Measurements from ENCODE around the gene MAPK7. TPM values are rescaled to one million over a fixed set of nuclear protein-coding genes. Genes with fewer than 3 reads are reported as not detected.

MAPK7 gene
- total RNA-seq, result 10 to 100 TPM in 1 of 2 experiments, 1 to 10 TPM in 1; 8.7 to 10.7 TPM

DNA sequence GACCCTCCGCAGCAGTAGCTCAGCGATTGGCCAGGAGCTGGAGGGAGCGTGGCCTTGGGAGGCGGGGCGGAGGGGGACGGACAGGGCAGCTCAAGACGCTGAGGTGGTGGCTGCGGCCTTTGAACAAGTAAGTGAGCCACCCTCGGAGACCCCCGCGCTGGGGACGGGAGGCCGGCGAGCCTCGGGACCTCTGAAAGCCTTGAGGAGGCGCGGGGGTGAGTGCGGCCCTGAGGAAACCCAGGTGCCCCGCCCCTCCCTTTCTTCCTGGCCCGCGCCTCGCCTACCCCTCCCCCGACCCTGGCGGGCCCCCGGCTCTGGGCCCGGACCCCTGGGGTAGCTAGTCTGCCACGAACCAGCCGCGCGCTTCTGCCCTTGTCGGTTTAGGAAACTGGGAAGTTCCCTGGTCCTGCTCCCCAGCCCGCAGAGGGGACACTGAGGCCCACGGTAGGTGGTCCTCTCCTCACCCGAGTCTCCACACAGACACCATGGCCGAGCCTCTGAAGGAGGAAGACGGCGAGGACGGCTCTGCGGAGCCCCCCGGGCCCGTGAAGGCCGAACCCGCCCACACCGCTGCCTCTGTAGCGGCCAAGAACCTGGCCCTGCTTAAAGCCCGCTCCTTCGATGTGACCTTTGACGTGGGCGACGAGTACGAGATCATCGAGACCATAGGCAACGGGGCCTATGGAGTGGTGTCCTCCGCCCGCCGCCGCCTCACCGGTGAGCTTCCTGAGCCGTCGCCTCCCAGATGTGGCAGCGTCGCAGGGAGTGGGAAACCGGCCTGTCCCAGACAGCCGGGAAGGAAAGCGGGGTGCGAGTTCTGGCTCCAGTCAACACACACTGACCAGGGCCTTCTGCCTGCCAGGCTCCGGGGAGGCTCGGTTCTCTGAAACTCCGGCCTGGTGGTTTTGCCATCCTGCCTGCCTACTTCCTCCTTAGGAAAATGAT, at the start of gene MAPK7:
Gene MAPK7 (plus strand): TSS at position 83 of the 945 bp plus-strand sequence. CDS start 403 bp downstream, at position 486.
- Mint-ChIP-seq H3K27ac (peak within 1 kb of the TSS; percentile 97), H3K27me3 (ENCODE audit: low read depth) (no peaks in the 10 kb centered on the region), H3K4me1 (ENCODE audit: low read depth) (peaks cover 8% of the 10 kb centered on the region), H3K4me3 (peak within 1 kb of the TSS; percentile 99), H3K9me3 (no peaks in the 10 kb centered on the region), H3K36me3 (ENCODE audit: low read depth) (peaks cover 13% of the 10 kb centered on the region)
- intact Hi-C loops (cut with micrococcal nuclease), result loop anchor here (1.0 to 5.0 kb wide), 6 partner anchors 16 to 1556 kb away; partner anchors contain the start of genes ALDH3A2 and B9D1
- DNase-seq, result no peak
- CTCF ChIA-PET, result interaction anchor here (0.9 to 4.6 kb wide), 7 partner anchors 10 to 384 kb away, joined by 3 to 46 read pairs (median 5); partner anchors contain the start of gene B9D1

DNA sequence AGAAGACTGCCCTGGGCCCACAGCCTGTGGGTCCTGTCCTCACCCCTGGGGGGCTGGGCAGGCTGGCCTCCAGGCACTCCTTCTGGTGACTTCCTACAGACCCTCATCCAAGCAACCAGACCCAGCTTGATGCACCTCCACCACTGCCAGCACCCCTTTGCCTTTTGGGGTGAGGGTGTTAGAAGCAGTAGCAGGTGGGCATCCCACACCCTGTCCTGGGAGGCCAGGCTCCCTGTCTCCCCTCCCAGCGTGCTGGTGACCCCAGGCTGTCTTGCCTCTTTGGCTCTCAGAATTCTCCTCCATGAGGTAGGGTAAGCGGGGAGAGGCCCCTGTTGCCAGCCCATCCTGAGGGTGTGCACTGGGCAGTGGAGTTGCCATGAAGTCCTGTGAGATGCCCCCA, 49.2 kb upstream of the MAPK7 start:
- Mint-ChIP-seq H3K4me1 (ENCODE audit: low read depth) (peaks cover 6% of the 10 kb centered on the region), H3K4me3 (no peak overlapping the region), H3K27ac (no peak overlapping the region), H3K27me3 (ENCODE audit: low read depth) (no peaks in the 10 kb centered on the region), H3K36me3 (ENCODE audit: low read depth) (no peaks in the 10 kb centered on the region), H3K9me3 (peaks cover 8% of the 10 kb centered on the region)
- intact Hi-C loops (cut with micrococcal nuclease), result no loop called here
- DNase-seq, result no peak
- CTCF ChIA-PET, result interaction anchor here (0.5 kb wide), 1 partner anchor 26 kb away, joined by 5 read pairs; no protein-coding TSS in a partner anchor

DNA sequence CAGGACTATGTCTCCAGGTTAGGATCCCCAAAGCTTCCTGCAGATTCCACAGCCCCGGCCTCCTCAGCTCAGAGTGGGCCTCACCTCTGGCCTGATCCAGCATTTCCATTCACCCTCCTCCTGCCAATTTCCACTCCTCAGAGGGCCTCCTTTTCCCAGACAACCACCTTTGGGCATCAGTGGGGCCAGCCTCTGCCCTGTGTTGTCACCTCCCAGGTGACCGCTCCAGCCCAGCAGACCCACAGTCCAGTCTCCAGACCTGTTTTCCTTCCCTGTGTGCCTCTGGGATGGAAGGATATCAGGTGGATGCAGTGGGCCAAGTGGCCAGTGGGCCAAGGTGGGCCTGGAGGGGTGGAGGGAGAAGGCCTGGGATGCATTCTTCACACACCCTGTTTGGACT, 48.5 kb upstream of the MAPK7 start:
- Mint-ChIP-seq H3K4me1 (ENCODE audit: low read depth) (peaks cover 6% of the 10 kb centered on the region), H3K27ac (no peak overlapping the region), H3K4me3 (no peak overlapping the region), H3K9me3 (peaks cover 8% of the 10 kb centered on the region), H3K36me3 (ENCODE audit: low read depth) (no peaks in the 10 kb centered on the region), H3K27me3 (ENCODE audit: low read depth) (no peaks in the 10 kb centered on the region)
- intact Hi-C loops (cut with micrococcal nuclease), result no loop called here
- CTCF ChIA-PET, result no interaction called here
- DNase-seq, result no peak

DNA sequence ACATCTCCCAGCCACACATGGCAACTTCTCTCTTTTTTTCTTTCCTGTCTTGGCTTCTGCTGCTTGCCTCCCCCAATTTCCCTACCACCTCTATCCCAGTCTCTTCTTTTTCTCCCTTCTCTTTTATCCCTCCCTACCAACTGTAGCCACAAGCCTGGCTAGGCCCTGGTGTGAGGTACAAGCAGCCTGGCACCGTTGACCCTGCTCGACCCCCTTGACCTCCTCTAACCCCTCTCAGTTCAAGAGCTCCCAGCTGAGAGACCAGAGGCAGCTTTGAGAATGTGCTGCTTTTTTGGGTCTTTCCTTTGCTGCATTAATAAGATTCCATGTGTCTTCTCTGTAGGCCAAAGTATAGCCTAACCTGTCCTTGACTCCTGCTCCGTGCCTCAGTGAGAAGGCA, 48.0 kb upstream of the MAPK7 start:
- intact Hi-C loops (cut with micrococcal nuclease), result no loop called here
- peaks cover 5% of the 10 kb centered on the region for H3K9me3 Mint-ChIP-seq
- no peaks in the 10 kb centered on the region for H3K36me3 Mint-ChIP-seq (ENCODE audit: low read depth)
- H3K27ac Mint-ChIP-seq, result no peak overlapping the region
- CTCF ChIA-PET, result no interaction called here
- DNase-seq, result no peak
- no peak overlapping the region for H3K4me3 Mint-ChIP-seq
- H3K4me1 Mint-ChIP-seq (ENCODE audit: low read depth), result peaks cover 6% of the 10 kb centered on the region
- H3K27me3 Mint-ChIP-seq (ENCODE audit: low read depth), result no peaks in the 10 kb centered on the region

DNA sequence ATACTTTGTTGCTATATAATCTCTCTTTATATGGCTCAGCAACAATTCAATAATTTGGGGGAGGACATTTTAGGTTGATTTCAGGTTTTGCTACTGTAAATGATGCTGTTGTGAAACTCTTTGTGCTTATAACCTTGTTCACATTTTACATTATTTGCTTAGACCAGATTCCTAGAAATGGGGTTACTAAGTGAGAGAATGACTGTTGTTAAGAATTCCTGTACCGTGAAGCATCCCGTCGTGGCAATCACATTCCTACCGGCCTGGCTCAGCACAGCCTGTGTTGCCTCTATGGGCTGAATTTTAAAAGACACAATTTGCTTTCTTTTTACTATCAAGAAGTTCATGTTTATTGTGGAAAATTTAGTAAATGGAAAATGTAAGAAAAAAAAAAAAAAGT, 47.2 kb upstream of the MAPK7 start:
- peaks cover 3% of the 10 kb centered on the region for H3K27me3 Mint-ChIP-seq (ENCODE audit: low read depth)
- no peaks in the 10 kb centered on the region for H3K36me3 Mint-ChIP-seq (ENCODE audit: low read depth)
- DNase-seq, result no peak
- H3K27ac Mint-ChIP-seq, result no peak overlapping the region
- H3K9me3 Mint-ChIP-seq, result no peaks in the 10 kb centered on the region
- peaks cover 6% of the 10 kb centered on the region for H3K4me1 Mint-ChIP-seq (ENCODE audit: low read depth)
- intact Hi-C loops (cut with micrococcal nuclease), result no loop called here
- H3K4me3 Mint-ChIP-seq, result no peak overlapping the region
- CTCF ChIA-PET, result no interaction called here

DNA sequence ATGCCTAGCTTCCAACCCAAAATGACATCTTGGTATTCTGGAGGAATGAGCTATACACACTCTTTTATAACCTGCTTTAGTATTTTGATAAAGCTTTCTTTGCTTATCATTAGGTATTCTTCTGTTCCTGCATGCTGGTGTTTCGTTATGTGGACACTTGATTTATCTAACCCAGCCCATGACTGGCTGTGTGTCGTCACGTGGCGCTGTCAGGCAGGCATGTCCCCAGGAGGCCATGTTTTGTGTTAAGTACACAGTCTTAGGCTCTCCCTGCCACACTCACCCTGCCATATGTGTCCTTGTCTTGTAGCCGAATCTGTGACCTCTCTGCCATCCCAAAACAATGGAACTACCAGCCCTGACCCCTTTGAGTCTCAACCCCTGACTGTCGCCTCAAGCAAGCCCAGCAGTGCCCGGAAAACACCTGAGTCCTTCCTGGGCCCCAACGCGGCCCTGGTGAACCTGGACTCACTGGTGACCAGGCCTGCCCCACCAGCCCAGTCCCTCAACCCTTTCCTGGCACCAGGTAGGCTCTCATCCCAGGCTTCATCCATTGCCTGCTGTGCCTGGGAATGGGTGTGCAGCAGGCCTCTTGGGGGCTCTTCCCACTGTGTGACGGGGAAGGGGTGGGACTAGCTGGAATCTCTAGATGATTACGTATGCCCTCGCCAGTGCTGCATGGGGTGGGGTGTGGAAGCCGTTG, 46.6 kb upstream of the MAPK7 start:
- H3K27ac Mint-ChIP-seq, result no peak overlapping the region
- H3K4me1 Mint-ChIP-seq (ENCODE audit: low read depth), result peaks cover 6% of the 10 kb centered on the region
- intact Hi-C loops (cut with micrococcal nuclease), result no loop called here
- H3K9me3 Mint-ChIP-seq, result no peaks in the 10 kb centered on the region
- H3K4me3 Mint-ChIP-seq, result no peak overlapping the region
- CTCF ChIA-PET, result interaction anchor here (1.5 kb wide), 1 partner anchor 12 kb away, joined by 3 read pairs; no protein-coding TSS in a partner anchor
- DNase-seq, result no peak
- no peaks in the 10 kb centered on the region for H3K36me3 Mint-ChIP-seq (ENCODE audit: low read depth)
- peaks cover 4% of the 10 kb centered on the region for H3K27me3 Mint-ChIP-seq (ENCODE audit: low read depth)

GRCh38 chr17:19332371-19333131, 45.7 kb upstream of the MAPK7 start:
- Mint-ChIP-seq H3K27me3 (ENCODE audit: low read depth) (peaks cover 7% of the 10 kb centered on the region), H3K27ac (no peak overlapping the region), H3K4me1 (ENCODE audit: low read depth) (peaks cover 6% of the 10 kb centered on the region), H3K4me3 (no peak overlapping the region), H3K36me3 (ENCODE audit: low read depth) (no peaks in the 10 kb centered on the region), H3K9me3 (no peaks in the 10 kb centered on the region)
- intact Hi-C loops (cut with micrococcal nuclease), result no loop called here
- DNase-seq, result peak; percentile 62
- CTCF ChIA-PET, result interaction anchor here (1.5 kb wide), 1 partner anchor 13 kb away, joined by 3 read pairs; no protein-coding TSS in a partner anchor

DNA sequence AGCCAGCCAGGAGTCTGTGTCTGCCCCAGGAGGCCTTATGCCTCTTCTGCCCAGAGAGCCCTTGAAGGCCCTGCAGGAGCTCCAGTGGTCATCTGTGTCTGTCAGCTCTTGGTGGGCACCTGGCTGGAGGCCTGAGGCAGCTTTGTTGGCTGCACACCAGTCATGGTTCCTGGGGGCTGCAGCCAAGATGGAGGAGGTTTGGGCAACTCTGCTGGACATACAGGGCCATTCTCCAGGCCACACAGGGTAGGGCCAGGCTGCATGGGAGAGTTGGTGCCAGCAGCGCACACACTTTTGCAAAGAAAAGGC, 45.2 kb upstream of the MAPK7 start:
- intact Hi-C loops (cut with micrococcal nuclease), result no loop called here
- DNase-seq, result no peak
- Mint-ChIP-seq H3K27ac (no peak overlapping the region), H3K4me1 (ENCODE audit: low read depth) (peaks cover 6% of the 10 kb centered on the region), H3K27me3 (ENCODE audit: low read depth) (peaks cover 7% of the 10 kb centered on the region), H3K36me3 (ENCODE audit: low read depth) (no peaks in the 10 kb centered on the region), H3K4me3 (no peak overlapping the region), H3K9me3 (no peaks in the 10 kb centered on the region)
- CTCF ChIA-PET, result no interaction called here

DNA sequence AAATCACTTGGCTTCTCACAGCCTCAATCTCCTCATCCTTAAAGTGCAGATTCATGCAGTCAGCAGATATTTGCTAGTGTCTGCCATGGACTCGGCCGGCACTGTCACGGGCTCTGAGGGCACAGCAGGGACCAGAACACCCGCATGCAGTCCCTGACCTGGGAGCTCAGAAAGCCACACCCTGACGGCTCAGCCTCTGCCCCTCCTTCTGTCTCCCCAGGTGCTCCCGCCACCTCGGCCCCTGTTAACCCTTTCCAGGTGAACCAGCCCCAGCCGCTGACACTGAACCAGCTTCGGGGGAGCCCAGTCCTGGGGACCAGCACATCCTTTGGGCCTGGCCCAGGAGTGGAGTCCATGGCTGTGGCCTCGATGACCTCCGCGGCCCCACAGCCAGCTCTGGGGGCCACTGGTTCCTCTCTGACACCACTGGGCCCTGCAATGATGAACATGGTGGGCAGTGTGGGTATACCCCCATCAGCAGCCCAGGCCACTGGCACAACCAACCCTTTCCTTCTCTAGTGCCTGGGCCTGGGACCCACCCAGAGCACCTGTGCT, 44.5 kb upstream of the MAPK7 start:
- intact Hi-C loops (cut with micrococcal nuclease), result no loop called here
- Mint-ChIP-seq H3K9me3 (no peaks in the 10 kb centered on the region), H3K27ac (no peak overlapping the region), H3K4me3 (no peak overlapping the region), H3K27me3 (ENCODE audit: low read depth) (peaks cover 7% of the 10 kb centered on the region), H3K4me1 (ENCODE audit: low read depth) (peaks cover 6% of the 10 kb centered on the region), H3K36me3 (ENCODE audit: low read depth) (no peaks in the 10 kb centered on the region)
- DNase-seq, result no peak
- CTCF ChIA-PET, result no interaction called here

DNA sequence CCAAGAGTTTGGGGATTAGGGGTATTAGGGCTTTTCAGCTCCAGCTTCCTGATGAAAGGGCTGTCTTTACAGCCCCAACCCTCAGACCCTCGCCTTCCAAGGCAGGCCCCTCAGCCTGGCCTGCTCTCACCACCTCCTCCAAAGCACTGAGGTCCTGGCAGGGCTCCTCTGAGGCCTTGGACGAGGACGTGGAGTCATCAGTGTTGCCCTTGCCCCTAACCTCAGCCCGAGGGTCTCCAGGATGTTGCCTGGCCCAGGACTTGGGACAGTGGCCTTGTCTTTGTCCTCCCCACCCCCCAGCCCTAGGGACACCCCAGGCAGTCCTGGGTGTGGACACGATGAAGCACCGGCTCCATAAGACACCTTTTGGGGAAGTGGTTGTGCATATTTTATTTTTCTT, 44.0 kb upstream of the MAPK7 start:
- no peak overlapping the region for H3K27ac Mint-ChIP-seq

DNA sequence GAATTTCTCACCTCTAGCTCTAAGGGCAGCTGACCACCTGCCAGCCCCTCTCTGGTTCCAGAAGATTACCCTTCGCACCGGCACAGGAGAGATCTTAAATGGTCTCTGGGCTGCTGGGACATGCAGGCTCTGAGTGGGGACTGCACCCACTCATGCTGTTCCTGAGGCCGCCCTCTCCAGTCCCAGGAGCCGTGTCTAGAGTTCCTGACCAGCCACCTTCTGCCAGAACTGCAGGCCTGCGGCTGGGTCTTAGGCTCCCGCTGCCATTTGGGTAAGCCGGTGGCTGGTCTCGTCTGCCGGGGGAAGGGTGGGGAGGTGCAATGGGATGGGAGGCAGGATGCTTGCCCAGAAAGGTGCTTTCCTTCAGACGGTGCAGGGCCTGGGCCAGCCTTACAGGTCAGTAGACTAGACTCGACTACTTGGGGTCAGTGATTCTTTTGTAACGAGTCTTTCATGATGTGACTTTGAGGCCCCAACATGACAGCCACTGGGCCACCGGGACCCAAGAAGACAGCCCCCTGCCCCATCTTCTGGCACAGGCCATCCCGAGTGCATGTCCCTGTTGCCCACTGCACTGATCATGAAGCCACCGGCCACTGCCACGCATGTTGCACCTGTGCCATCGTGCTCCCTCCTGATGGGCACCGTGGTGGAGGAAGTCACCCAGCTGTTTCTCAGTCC, 42.2 kb upstream of the MAPK7 start:
- Mint-ChIP-seq H3K36me3 (ENCODE audit: low read depth) (no peaks in the 10 kb centered on the region), H3K27ac (no peak overlapping the region), H3K4me3 (no peak overlapping the region), H3K27me3 (ENCODE audit: low read depth) (peaks cover 11% of the 10 kb centered on the region), H3K4me1 (ENCODE audit: low read depth) (peaks cover 6% of the 10 kb centered on the region), H3K9me3 (no peaks in the 10 kb centered on the region)
- CTCF ChIA-PET, result no interaction called here
- intact Hi-C loops (cut with micrococcal nuclease), result no loop called here
- DNase-seq, result no peak

More for the DNA sequence above, 44.0 kb upstream of the MAPK7 start:
- DNase-seq, result no peak
- intact Hi-C loops (cut with micrococcal nuclease), result no loop called here
- CTCF ChIA-PET, result no interaction called here
- Mint-ChIP-seq H3K9me3 (no peaks in the 10 kb centered on the region), H3K36me3 (ENCODE audit: low read depth) (no peaks in the 10 kb centered on the region), H3K4me1 (ENCODE audit: low read depth) (peaks cover 6% of the 10 kb centered on the region), H3K27me3 (ENCODE audit: low read depth) (peaks cover 11% of the 10 kb centered on the region), H3K4me3 (no peak overlapping the region)
